Measurements from ENCODE around the gene SP3.

SP3 gene

DNA sequence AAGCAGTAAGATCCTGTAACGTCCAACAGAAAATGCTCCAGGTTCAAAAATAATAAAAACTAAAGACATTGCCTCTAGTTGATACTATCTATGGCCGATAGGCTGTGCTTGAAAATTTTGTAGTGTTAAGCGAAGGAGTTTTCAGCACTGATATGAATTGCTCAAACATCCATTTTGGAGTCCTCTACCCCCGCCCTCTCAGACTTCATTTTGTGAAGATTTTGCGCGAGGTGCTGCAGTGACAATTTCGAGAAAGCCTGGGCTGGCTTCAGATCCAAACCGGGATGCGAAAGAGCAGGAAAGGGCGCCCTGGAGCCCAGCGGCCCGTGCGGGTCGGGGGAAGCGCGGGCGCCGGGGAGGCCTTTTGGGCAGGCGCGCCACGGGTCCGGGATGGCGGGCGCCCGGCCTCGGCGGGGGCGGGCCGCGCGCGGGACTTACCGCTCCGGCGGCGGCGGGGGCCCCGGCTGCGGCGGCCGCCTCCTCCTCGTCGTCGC, 1.8 kb downstream of the SP3 start:
- peak; percentile 86 for DNase-seq (ENCODE audit: low read depth)
- TF ChIP-seq, protein P1, sequence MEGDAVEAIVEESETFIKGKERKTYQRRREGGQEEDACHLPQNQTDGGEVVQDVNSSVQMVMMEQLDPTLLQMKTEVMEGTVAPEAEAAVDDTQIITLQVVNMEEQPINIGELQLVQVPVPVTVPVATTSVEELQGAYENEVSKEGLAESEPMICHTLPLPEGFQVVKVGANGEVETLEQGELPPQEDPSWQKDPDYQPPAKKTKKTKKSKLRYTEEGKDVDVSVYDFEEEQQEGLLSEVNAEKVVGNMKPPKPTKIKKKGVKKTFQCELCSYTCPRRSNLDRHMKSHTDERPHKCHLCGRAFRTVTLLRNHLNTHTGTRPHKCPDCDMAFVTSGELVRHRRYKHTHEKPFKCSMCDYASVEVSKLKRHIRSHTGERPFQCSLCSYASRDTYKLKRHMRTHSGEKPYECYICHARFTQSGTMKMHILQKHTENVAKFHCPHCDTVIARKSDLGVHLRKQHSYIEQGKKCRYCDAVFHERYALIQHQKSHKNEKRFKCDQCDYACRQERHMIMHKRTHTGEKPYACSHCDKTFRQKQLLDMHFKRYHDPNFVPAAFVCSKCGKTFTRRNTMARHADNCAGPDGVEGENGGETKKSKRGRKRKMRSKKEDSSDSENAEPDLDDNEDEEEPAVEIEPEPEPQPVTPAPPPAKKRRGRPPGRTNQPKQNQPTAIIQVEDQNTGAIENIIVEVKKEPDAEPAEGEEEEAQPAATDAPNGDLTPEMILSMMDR (conservative IDR thresholded peaks at IDR 0.05; ENCODE audit: low read depth, low read length), result peak; percentile 46
- peak overlapping the region; percentile 89 for H3K4me3 ChIP-seq (ENCODE audit: low read depth, low read length)

DNA sequence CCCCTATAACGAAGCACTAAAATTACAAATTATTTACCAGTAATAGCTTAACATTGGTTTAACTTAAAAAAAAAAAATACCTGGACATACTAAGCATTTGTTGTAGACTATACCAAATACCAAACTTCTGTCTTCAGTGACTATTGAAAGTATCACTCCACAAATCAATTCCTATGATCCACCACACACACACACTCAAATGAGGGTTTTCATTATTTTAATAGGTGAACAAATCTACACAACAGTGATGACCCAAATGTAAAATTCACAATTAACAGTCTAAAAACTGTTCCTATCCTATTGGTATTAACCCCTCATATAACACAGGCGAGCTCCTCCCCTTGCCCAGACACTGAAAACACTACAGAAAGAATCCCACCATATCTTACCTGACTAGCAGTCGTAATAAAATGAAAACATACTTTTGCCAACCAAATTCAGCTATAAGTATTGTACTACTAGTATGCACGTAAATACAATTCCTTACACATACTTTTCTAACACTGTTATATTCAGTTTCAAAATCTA, 2.5 kb downstream of the SP3 start:
- peak overlapping the region; percentile 89 for H3K4me3 ChIP-seq (ENCODE audit: low read depth, low read length)
- TF ChIP-seq, protein P1 (conservative IDR thresholded peaks at IDR 0.05; ENCODE audit: low read depth, low read length), result no peak
- no peak for DNase-seq (ENCODE audit: low read depth)

DNA sequence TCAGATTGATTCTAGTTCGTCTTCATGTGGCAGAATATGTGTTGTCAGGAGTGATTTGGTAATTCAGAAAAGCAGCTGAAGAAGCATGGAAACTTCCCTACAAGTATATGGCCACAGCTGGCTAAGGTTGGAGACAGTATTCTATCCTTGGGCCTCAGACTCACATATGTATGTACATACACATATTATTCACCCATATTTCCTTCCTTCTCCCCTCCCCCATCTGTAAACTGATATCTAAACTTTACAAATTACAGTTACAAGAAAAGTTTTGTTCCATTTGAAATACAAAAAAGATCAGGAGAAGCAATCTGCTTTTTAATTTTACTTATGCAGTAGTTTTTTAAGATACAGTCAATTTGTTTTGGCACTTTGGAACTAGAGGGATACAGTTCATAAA, 3.1 kb downstream of the SP3 start:
- TF ChIP-seq, protein P1 (conservative IDR thresholded peaks at IDR 0.05; ENCODE audit: low read depth, low read length), result no peak
- H3K4me3 ChIP-seq (ENCODE audit: low read depth, low read length), result peak overlapping the region; percentile 89
- DNase-seq (ENCODE audit: low read depth), result peak; percentile 41

DNA sequence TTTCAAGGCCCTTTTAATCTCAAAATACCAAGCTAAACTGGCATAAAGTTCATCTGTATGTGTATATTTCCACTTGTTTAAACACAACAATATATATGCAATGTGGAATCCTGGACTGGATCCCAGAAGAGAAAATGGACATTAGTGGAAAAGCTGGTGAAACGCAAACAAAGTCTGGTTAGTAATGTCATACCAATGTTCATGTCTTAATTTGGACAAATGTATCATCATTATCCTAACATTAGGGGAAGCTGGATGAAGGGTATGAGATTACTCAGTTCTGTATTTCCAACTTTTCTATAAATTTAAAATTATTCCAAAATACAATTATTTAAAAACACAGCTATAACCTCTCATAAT, 3.8 kb downstream of the SP3 start:
- TF ChIP-seq, protein P1 (conservative IDR thresholded peaks at IDR 0.05; ENCODE audit: low read depth, low read length), result no peak
- DNase-seq (ENCODE audit: low read depth), result no peak
- no peak overlapping the region for H3K4me3 ChIP-seq (ENCODE audit: low read depth, low read length)

DNA sequence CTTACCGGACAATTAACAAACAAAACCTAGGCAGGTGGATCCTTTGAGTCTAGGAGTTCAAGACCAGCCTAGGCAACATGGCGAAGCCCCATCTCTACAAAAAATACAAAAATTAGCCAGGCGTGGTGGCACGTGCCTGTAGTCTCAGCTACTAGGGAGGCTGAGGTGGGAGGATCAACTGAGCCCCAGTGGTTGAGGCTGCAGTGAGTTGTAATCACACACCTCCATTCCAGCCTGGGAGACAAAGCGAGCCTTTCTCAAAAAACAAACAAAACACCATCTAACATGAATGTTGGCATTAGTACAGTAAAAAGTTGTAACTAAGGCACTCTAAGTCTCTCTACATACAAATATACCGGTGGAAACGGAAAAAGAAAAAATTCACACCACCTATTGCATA, 5.3 kb downstream of the SP3 start:
- H3K4me3 ChIP-seq (ENCODE audit: low read depth, low read length), result no peak overlapping the region
- no peak for DNase-seq (ENCODE audit: low read depth)
- TF ChIP-seq, protein P1 (conservative IDR thresholded peaks at IDR 0.05; ENCODE audit: low read depth, low read length), result no peak

DNA sequence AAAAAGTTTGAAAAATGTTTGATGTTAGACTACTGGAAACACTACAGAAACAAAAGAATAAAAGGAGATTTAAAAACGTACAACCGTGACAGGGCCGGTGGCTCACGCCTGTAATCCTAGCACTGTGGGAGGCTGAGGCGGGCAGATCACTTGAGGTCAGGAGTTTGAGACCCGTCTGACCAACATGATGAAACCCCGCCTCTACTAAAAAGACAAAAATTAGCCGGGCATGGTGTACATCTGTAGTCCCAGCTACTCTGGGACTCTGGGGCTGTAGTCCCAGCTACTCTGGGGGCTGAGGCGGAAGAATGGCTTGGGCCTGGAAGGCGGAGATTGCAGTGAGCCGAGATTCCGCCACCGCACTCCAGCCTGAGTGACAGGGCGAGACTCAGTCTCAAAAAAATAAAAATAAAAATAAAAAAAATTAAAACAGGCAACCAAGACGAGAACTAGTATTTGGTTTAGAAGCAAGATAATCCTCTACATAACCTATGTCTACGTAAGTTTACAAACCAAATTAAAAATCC, 5.8 kb downstream of the SP3 start:
- TF ChIP-seq, protein P1 (conservative IDR thresholded peaks at IDR 0.05; ENCODE audit: low read depth, low read length), result no peak
- DNase-seq (ENCODE audit: low read depth), result no peak
- no peak overlapping the region for H3K4me3 ChIP-seq (ENCODE audit: low read depth, low read length)

DNA sequence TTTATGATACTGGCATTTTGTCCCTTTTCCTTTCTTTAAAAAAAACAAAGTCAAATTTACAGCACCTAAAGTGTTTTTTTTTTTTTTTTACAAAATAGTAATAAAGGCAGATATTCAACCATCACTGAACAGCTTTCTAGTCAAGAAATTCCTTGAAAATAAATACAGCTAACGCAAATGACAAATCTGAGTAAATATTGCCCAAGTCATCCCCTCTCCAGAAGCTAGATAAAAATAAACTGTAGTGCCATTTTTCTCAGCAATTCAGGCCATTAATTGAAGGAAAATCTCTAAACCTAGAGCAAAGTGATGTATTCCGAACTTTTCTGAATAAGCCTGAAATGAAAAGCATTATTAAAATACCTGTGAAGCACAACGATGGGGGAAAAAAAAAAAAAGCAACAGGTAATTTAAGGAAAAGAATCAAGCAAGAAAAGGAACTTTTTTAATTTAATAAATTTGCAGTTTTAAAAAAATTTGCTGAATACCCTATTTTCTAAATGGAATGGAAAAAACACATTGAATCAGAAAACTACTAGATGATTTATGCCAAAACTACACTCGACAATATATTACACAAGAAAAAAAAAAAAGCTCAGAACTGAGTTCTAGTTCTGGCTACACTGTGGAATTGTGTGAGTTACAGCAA, 6.9 kb downstream of the SP3 start:
- no peak for DNase-seq (ENCODE audit: low read depth)
- H3K4me3 ChIP-seq (ENCODE audit: low read depth, low read length), result no peak overlapping the region
- TF ChIP-seq, protein P1 (conservative IDR thresholded peaks at IDR 0.05; ENCODE audit: low read depth, low read length), result no peak
